Astrocyte of the hippocampus (primary cell): ENCODE data around the gene IGF2BP2.
"Not testable (repeated sequence)": the region's sequence is repeated elsewhere in the genome, so short reads cannot be mapped to it uniquely, and the experiment has no call there.

Experiments used
- DNase-seq: peaks from one replicate; pipeline ENCODE4 v3.0.0; 2011; ENCODE audit warnings: low read depth, low spot score

Gene IGF2BP2

GRCh38 chr3:185715091-185715490 lies 109.8 kb downstream of the IGF2BP2 start:
- DNase-seq: peak; percentile 82

- DNase-seq: no peak
These were observed 110.8 kb downstream of the IGF2BP2 start for GRCh38 chr3:185714085-185714484.

- DNase-seq: no peak
These were observed 111.8 kb downstream of the IGF2BP2 start for GRCh38 chr3:185713015-185713414.

- no peak for DNase-seq
These were observed 112.5 kb downstream of the IGF2BP2 start for GRCh38 chr3:185712337-185712736.

- no peak for DNase-seq
These were observed 113.5 kb downstream of the IGF2BP2 start for GRCh38 chr3:185711255-185711870.

GRCh38 chr3:185709251-185709955 lies 115.4 kb downstream of the IGF2BP2 start:
- DNase-seq: no peak

GRCh38 chr3:185708392-185708791 lies 116.5 kb downstream of the IGF2BP2 start:
- no peak for DNase-seq

GRCh38 chr3:185705498-185705897 lies 119.3 kb downstream of the IGF2BP2 start:
- no peak for DNase-seq

GRCh38 chr3:185702262-185703225 lies 122.3 kb downstream of the IGF2BP2 start:
- no peak for DNase-seq

- DNase-seq: no peak
These were observed 123.1 kb downstream of the IGF2BP2 start for GRCh38 chr3:185701611-185702261.

GRCh38 chr3:185699927-185700326 lies 124.9 kb downstream of the IGF2BP2 start:
- DNase-seq: peak; percentile 48

- not testable (repeated sequence) for DNase-seq
These were observed 127.6 kb downstream of the IGF2BP2 start for GRCh38 chr3:185697228-185697627.

- DNase-seq: no peak
These were observed 128.8 kb downstream of the IGF2BP2 start for GRCh38 chr3:185696039-185696438.

GRCh38 chr3:185693985-185694653 lies 130.7 kb downstream of the IGF2BP2 start:
- DNase-seq: peak; percentile 46

GRCh38 chr3:185691622-185692021 lies 133.2 kb downstream of the IGF2BP2 start:
- DNase-seq: no peak

GRCh38 chr3:185687271-185687878 lies 137.5 kb downstream of the IGF2BP2 start:
- peak; percentile 68 for DNase-seq

- no peak for DNase-seq
These were observed 139.4 kb downstream of the IGF2BP2 start for GRCh38 chr3:185685231-185686035.

GRCh38 chr3:185680231-185680630 lies 144.6 kb downstream of the IGF2BP2 start:
- no peak for DNase-seq

- DNase-seq: no peak
These were observed 146.8 kb downstream of the IGF2BP2 start for GRCh38 chr3:185678027-185678426.
